Measurements from ENCODE around the gene DNM3.

DNA sequence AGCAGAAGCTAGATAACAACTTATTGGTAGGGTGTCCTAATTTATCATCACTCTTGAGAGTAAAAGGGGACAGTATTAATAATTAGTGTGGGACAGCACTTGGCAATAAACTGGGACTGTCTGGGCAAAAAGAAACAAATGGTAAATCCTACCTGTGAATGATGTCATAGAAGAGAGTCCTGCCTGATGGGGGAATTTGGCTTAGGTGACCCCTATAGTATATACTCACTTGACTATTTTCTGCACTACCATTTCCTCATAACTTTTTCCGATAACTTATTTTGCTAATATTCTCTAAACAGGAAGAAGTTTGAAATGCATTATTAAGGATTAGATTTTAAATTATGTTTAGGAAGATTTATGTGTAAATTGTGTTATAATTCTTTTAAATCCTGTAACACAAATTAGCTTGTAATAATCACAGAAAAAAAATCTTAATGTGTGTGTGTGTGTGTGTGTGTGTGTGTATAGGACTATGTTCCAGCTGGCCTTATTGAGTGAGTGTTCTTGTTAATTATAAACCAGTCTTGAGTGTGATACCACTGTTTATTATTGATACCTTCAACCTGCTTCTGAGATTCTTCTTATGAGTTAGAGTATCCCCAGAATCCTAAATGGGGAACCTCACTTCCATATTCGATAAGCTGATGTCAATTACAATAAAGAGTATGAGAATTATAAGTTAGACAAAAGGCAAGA, 435.0 kb downstream of the DNM3 start:
- TF ChIP-seq EP300 (IDR thresholded peaks at IDR 0.05; ENCODE audit: borderline replicate concordance) (no peak), TAF1 (IDR thresholded peaks at IDR 0.05; ENCODE audit: low read depth) (no peak), TCF12 (IDR thresholded peaks at IDR 0.05; ENCODE audit: low read depth) (no peak), TEAD4 (IDR thresholded peaks at IDR 0.05) (no peak), EGR1 (IDR thresholded peaks at IDR 0.05) (no peak), ZBTB7A (IDR thresholded peaks at IDR 0.05; ENCODE audit: low read depth) (no peak), RAD21 (IDR thresholded peaks at IDR 0.05; ENCODE audit: low read depth) (no peak), YY1 (IDR thresholded peaks at IDR 0.05; ENCODE audit: low read depth) (no peak), FOXM1 (IDR thresholded peaks at IDR 0.05; ENCODE audit: borderline replicate concordance, low read depth) (no peak), NFIC (IDR thresholded peaks at IDR 0.05) (no peak), CEBPB (IDR thresholded peaks at IDR 0.05) (no peak)
- TF ChIP-seq, protein P1, sequence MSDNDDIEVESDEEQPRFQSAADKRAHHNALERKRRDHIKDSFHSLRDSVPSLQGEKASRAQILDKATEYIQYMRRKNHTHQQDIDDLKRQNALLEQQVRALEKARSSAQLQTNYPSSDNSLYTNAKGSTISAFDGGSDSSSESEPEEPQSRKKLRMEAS (IDR thresholded peaks at IDR 0.05): no peak
- TF ChIP-seq, protein P2, sequence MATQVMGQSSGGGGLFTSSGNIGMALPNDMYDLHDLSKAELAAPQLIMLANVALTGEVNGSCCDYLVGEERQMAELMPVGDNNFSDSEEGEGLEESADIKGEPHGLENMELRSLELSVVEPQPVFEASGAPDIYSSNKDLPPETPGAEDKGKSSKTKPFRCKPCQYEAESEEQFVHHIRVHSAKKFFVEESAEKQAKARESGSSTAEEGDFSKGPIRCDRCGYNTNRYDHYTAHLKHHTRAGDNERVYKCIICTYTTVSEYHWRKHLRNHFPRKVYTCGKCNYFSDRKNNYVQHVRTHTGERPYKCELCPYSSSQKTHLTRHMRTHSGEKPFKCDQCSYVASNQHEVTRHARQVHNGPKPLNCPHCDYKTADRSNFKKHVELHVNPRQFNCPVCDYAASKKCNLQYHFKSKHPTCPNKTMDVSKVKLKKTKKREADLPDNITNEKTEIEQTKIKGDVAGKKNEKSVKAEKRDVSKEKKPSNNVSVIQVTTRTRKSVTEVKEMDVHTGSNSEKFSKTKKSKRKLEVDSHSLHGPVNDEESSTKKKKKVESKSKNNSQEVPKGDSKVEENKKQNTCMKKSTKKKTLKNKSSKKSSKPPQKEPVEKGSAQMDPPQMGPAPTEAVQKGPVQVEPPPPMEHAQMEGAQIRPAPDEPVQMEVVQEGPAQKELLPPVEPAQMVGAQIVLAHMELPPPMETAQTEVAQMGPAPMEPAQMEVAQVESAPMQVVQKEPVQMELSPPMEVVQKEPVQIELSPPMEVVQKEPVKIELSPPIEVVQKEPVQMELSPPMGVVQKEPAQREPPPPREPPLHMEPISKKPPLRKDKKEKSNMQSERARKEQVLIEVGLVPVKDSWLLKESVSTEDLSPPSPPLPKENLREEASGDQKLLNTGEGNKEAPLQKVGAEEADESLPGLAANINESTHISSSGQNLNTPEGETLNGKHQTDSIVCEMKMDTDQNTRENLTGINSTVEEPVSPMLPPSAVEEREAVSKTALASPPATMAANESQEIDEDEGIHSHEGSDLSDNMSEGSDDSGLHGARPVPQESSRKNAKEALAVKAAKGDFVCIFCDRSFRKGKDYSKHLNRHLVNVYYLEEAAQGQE (IDR thresholded peaks at IDR 0.05; ENCODE audit: low read depth): no peak
- TF ChIP-seq, protein P3, sequence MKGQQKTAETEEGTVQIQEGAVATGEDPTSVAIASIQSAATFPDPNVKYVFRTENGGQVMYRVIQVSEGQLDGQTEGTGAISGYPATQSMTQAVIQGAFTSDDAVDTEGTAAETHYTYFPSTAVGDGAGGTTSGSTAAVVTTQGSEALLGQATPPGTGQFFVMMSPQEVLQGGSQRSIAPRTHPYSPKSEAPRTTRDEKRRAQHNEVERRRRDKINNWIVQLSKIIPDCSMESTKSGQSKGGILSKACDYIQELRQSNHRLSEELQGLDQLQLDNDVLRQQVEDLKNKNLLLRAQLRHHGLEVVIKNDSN (IDR thresholded peaks at IDR 0.05): no peak
